ENCODE measurements around the gene RNGTT.

The RNGTT gene

DNA sequence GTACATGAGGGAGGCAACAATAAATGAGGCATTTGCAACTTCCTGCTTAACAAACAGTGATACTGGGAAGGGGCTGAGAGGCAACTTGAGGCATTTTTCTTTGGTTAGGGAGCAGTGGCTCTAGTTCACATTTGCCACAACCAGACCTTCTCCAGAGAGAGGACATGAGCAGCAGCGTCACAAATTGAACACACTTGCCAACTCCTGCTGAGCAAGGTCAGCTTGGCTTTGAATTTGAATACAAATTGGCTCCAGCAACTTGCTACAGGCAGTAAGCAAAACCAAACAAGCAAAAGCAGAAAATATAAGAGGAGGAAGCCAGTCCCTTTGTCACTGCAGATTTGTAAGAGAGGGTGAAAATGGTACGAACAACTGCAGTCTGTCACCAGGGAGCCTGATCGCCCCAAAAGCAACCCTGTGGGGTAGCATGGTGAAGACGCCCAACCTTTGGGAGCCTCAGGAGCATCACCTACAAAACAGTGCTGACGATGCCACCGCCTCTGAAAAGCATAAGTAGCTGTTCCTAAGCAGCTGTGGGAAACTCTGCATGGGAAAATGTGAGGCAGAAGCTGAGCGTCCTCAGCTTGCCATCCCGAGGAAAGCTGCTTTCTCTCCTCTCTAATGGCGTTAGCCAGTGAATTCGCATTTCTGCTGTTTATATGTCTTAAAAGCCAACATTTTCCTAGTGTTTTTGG is 378.7 kb downstream of the RNGTT start:
- Histone ChIP-seq H3K4me1 (no peaks in the 10 kb centered on the region), H3K4me2 (ENCODE audit: low read length) (no peak overlapping the region), H3K27ac (no peak overlapping the region), H3K36me3 (ENCODE audit: control insufficient read depth, insufficient read depth, low read length) (no peaks in the 10 kb centered on the region), H3K79me2 (no peaks in the 10 kb centered on the region), H2AFZ (no peak overlapping the region), H3K4me3 (ENCODE audit: low read depth, low read length) (no peak overlapping the region), H3K9ac (no peak overlapping the region), H3K27me3 (ENCODE audit: control insufficient read depth, insufficient read depth, low read length) (no peaks in the 10 kb centered on the region), H3K9me3 (ENCODE audit: control insufficient read depth, low read length) (no peaks in the 10 kb centered on the region)
- TF ChIP-seq, protein P1, sequence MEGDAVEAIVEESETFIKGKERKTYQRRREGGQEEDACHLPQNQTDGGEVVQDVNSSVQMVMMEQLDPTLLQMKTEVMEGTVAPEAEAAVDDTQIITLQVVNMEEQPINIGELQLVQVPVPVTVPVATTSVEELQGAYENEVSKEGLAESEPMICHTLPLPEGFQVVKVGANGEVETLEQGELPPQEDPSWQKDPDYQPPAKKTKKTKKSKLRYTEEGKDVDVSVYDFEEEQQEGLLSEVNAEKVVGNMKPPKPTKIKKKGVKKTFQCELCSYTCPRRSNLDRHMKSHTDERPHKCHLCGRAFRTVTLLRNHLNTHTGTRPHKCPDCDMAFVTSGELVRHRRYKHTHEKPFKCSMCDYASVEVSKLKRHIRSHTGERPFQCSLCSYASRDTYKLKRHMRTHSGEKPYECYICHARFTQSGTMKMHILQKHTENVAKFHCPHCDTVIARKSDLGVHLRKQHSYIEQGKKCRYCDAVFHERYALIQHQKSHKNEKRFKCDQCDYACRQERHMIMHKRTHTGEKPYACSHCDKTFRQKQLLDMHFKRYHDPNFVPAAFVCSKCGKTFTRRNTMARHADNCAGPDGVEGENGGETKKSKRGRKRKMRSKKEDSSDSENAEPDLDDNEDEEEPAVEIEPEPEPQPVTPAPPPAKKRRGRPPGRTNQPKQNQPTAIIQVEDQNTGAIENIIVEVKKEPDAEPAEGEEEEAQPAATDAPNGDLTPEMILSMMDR (IDR thresholded peaks at IDR 0.05), result no peak

DNA sequence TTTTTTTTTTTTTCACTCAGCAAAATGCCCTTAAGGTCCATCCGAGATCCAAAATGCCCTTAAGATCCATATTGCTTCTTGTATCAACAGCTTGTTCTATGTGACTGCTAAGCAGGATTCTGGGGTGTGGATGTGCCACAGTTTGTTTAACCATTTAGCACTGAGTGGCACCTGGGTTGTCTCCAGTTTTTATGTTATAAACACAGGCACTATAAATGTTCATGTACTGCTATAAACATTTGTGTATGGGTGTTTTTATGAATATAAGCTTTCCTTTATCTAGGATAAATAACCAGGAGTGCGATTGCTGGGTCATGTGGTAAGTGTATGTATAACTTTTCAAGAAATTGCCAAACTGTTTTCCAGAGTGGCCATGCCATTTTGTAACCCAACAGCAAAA is 386.0 kb downstream of the RNGTT start:
- Histone ChIP-seq H3K9ac (no peak overlapping the region), H3K27ac (no peak overlapping the region), H3K4me1 (no peaks in the 10 kb centered on the region), H3K4me3 (ENCODE audit: low read depth, low read length) (no peak overlapping the region), H3K36me3 (ENCODE audit: control insufficient read depth, insufficient read depth, low read length) (no peaks in the 10 kb centered on the region), H3K79me2 (no peaks in the 10 kb centered on the region), H3K27me3 (ENCODE audit: control insufficient read depth, insufficient read depth, low read length) (no peaks in the 10 kb centered on the region), H3K4me2 (ENCODE audit: low read length) (no peak overlapping the region), H2AFZ (no peak overlapping the region), H3K9me3 (ENCODE audit: control insufficient read depth, low read length) (no peaks in the 10 kb centered on the region)
- TF ChIP-seq, protein P1 (IDR thresholded peaks at IDR 0.05), result no peak

DNA sequence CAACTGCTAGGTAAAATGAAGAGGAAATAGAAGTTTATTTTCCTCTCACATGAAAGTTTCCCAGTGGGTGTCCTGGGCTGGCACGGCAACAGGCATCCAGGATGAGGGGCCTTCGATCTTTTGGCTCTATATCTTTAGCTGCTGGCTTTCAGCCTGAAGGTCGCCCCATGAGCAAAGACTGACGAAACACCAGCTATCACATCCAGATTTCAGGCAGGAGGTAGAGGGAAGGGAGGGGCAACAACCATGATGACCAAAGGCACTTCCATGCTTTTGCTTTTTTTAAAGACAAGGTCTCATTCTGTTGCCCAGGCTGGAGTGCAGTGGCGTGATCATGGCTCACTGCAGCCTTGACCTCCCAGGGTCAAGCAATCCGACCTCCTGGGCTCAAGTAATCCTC is 387.9 kb downstream of the RNGTT start:
- Histone ChIP-seq H2AFZ (no peak overlapping the region), H3K27me3 (ENCODE audit: control insufficient read depth, insufficient read depth, low read length) (no peaks in the 10 kb centered on the region), H3K27ac (no peak overlapping the region), H3K4me2 (ENCODE audit: low read length) (no peak overlapping the region), H3K79me2 (no peaks in the 10 kb centered on the region), H3K9ac (no peak overlapping the region), H3K4me3 (ENCODE audit: low read depth, low read length) (no peak overlapping the region), H3K36me3 (ENCODE audit: control insufficient read depth, insufficient read depth, low read length) (no peaks in the 10 kb centered on the region), H3K9me3 (ENCODE audit: control insufficient read depth, low read length) (no peaks in the 10 kb centered on the region), H3K4me1 (no peaks in the 10 kb centered on the region)
- TF ChIP-seq, protein P1 (IDR thresholded peaks at IDR 0.05), result no peak

GRCh38 chr6:88574651-88575050 is 388.8 kb downstream of the RNGTT start:
- no peaks in the 10 kb centered on the region for H3K4me1 ChIP-seq
- no peaks in the 10 kb centered on the region for H3K36me3 ChIP-seq (ENCODE audit: control insufficient read depth, insufficient read depth, low read length)
- H3K4me2 ChIP-seq (ENCODE audit: low read length), result no peak overlapping the region
- H3K9ac ChIP-seq, result no peak overlapping the region
- H3K4me3 ChIP-seq (ENCODE audit: low read depth, low read length), result no peak overlapping the region
- H3K79me2 ChIP-seq, result no peaks in the 10 kb centered on the region
- TF ChIP-seq, protein P1 (IDR thresholded peaks at IDR 0.05), result no peak
- no peaks in the 10 kb centered on the region for H3K27me3 ChIP-seq (ENCODE audit: control insufficient read depth, insufficient read depth, low read length)
- H3K27ac ChIP-seq, result no peak overlapping the region
- H2AFZ ChIP-seq, result no peak overlapping the region
- no peaks in the 10 kb centered on the region for H3K9me3 ChIP-seq (ENCODE audit: control insufficient read depth, low read length)

DNA sequence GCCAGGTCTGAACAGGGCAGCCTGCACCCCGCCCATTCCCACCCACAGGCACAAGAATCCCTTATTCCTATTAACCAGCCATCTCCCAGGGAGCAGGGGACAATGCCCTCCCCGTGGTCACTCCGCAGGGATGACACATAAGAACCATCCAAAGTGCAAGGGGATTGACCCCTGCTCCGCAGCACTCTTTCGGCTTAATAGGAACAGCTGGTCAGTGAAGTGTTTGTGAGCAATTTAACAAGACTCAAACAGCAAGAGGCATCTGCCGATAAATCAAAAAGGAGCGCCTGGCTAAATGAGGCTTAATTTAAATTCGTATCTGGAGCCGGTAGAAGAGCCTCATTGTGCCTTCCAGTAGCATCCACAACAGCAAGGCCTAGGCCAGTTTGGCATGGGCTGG is 389.4 kb downstream of the RNGTT start:
- Histone ChIP-seq H3K4me3 (ENCODE audit: low read depth, low read length) (no peak overlapping the region), H3K36me3 (ENCODE audit: control insufficient read depth, insufficient read depth, low read length) (no peaks in the 10 kb centered on the region), H3K27me3 (ENCODE audit: control insufficient read depth, insufficient read depth, low read length) (no peaks in the 10 kb centered on the region), H3K4me1 (no peaks in the 10 kb centered on the region), H3K27ac (no peak overlapping the region), H3K79me2 (no peaks in the 10 kb centered on the region), H3K4me2 (ENCODE audit: low read length) (no peak overlapping the region), H2AFZ (no peak overlapping the region), H3K9ac (no peak overlapping the region), H3K9me3 (ENCODE audit: control insufficient read depth, low read length) (no peaks in the 10 kb centered on the region)
- TF ChIP-seq, protein P1 (IDR thresholded peaks at IDR 0.05), result no peak

Data from parathyroid adenoma (tissue), 2 donors.